Stimulated activated CD4-positive, alpha-beta T cell treated with anti-CD3 and anti-CD28 coated beads, Interleukin-12 subunit alpha, Interleukin-12 subunit beta, amount 100 ng/mL, for 4 hours (primary cell): ENCODE data around the gene TMEM18.

Experiments
- DNase-seq: peaks from one replicate; pipeline ENCODE4 v3.0.0-alpha.2; 2020

The TMEM18 gene

DNA sequence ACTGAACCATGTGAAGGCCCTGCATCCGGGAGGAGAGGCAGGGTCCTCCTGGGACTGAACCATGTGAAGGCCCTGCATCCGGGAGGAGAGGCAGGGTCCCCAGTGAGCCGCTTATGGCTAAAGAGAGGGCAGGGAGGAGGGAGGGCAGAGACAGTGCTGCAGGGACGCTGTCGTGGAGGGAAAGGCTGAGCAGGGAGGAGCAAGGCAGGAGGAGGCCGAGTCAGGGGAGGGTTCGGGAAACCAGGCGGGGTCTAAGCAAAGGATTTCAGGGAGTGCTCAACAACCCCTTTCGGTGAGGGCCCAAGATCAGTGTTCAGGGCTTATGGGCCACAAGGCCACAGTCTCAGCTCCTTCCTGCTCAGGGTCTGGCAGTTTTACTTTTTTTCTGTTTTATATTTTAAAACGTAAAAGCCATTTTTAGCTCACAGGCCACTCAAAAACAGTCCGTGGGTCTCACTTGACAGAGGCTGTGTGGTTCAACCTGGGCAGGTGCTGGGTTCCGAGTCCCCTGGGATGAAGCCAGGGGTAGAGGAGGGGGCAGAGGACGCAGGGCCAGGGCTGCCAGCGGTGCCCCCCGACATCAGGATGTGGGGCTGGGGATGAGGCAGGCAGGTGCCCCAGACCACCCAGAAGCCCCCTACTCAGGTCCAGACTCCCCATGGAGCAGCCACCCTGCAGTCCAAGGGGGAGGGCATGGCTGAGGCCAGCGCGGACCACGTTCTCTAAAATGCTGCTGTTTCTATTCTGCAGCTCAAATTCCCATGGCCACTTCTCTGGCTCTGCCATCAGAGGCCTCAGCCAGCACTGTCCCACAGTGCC, 5.2 kb downstream of the TMEM18 start:
- no peak for DNase-seq

DNA sequence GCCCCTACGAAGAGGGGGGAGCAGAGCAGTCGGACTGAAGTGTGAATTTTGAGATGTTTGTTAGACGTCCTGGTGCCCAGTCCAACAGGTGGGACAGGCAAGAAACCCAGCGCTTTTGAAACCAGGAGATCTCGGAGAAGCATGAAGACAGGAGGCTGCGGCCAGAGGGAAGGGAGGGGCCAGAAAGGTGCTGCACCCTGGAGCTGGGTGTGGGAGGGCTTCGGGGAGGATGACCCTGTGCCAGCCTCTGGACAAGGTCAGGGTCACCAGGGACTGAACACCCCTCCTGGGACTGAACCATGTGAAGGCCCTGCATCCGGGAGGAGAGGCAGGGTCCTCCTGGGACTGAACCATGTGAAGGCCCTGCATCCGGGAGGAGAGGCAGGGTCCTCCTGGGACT, 6.1 kb downstream of the TMEM18 start:
- DNase-seq: no peak

DNA sequence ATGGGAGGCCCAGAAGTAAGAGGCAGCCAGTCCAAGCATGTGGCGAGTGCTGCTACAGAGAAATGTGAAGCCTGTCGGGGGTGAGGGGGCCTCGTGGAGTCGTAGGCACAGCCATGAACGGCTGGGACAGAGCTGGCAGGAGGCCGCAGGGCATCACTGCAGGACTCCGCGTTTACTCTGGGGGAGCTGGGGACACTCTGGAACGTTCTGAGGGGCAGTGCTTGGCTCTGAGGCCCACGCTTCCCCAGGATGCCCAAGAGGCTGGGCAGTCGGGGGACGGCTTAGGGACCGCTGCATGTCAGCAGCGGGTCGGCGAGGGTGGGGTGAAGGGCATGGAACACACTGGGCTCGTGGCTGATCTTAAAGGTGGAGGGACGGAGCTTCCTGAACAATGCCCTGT, 6.6 kb downstream of the TMEM18 start:
- DNase-seq: no peak

DNA sequence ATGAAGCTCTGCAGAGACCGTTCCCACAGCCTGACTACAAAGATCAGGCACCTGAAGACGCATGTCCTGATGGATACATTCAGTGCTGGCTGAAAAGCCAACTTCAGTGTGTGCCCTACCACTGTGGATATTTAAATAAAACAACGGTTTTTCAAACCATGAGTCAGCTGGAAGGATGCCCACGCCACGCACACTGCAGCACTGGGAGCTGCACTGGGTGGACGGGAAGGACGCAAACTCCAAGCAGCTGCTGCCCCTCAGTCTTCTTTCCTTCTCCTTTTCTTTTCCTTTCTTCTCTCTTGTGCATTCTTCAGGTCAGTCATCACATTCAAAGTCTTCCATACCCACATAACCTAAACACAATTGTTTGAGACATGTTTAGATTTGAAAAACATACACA, 7.9 kb downstream of the TMEM18 start:
- DNase-seq: no peak

DNA sequence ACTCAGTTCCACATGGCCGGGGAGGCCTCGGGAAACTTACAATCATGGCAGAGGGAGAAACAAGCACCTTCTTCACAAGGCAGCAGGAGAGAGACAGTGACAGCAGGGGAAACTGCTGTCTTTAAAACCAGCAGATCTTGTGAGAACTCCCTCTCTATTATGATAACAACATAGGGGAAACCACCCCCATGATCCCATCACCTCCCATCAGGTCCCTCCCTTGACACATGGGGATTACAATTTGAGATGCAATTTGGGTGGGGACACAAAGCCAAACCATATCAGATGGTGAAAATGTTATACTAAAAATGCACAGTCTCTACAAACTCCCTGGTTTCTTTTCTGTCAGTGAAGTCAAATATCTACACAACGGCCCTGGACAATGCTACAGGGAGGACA, 9.2 kb downstream of the TMEM18 start:
- no peak for DNase-seq

DNA sequence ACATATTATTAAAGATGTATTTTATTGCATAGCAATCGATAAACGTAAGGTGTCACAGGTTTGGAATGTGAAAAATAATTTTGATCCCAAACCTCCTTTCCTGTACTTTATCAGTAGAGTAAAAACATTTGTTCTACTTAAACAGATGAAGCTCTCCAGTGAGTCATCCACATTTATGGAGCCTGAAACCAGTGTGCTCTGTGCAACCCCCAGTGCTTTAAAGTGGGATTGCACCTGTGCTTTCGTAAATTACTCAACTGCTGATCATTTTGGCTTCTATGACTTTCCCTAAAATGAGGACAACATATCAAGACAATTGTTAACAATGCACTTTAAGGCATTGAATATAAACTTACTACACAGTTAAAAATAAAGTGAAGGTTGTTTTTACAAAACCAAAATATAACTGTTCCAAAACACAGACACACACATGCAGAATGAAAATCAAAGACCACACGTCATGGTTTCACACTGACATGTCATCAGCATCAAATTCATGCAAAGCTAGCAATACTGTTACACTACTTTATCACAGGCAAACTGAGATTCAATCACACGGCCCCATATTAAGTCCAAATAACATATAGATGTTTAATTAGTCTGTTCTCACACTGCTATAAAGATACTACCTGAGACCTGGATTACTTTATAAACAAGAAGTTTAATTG, 9.7 kb downstream of the TMEM18 start:
- no peak for DNase-seq

DNA sequence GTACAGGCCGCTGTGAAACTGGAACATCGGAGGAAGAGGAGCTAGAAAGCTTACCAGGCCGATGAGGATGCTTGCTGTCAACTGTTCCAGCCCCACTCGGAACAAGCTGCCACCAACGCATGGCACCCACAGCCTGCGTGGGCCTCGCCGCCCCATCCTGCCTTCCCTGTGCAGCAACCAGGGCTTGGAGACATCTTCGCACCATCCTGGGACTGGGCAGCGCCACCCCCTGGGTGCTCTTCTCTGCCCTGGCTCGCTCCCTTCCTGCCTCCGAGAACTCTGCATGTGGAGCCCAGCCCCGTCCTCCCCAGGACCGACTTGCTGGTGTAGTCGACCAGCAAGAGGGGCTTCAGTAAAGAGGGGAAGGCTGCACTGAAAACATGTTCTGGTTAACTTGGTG, 10.8 kb downstream of the TMEM18 start:
- no peak for DNase-seq

DNA sequence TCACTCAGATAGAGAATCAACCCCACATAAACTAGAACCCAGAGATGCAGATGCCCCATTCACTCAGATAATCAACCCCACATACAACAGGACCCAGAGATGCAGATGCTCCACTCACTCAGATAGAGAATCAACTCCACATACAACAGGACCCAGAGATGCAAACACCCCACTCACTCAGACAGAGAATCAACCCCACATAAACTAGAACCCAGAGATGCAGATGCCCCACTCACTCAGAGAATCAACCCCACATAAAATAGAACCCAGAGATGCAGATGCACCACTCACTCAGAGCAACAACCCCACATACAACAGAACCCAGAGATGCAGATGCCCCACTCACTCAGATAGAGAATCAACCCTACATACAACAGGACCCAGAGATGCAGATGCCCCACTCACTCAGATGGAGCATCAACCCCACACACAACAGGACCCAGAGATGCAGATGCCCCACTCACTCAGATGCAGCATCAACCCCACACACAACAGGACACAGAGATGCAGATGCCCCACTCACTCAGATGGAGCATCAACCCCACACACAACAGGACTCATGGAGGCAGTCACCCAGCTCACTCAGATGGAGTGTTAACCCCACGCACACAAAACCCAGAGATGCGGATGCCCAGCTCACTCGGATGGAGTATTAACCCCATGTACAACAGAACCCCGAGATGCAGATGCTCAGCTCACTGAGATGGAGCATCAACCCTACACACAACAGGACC, 11.7 kb downstream of the TMEM18 start:
- no peak for DNase-seq

DNA sequence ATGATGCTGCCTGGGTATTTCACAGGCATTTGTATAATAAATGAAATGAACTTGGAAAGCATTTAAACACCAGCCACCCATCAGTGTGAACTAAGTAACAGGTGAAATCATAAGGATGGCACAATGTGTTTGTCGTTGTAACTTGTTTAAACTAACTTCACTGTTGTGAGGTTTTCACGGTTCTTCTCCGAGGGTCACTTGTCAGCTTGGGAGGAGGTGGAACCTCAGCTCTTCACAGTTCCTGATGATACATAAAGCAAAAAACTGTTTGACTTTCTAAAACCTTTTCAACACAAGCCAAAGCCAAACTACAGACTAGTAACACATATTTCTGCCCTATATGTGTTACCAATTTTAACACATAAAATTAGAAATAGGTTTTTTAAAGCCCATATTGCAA, 13.1 kb downstream of the TMEM18 start:
- DNase-seq: no peak

DNA sequence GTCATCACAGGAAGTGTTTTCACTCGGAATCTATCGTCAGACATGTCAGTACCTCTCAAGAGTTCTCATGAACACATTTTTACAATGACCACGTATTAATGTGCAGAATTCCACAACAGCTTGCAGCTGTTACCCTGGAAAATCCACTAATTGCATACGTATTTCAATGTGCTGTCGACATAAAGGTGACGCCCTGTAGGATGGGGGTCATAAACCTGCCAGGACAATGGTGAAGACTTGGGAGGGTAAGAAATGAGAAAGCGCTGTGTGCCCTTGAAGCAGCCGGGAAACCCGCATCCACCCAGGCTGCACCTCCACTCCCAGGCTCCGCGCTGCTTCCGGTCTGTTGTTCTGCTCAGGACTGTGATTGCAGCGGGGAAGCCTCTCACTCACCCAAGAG, 14.0 kb downstream of the TMEM18 start:
- DNase-seq: no peak

DNA sequence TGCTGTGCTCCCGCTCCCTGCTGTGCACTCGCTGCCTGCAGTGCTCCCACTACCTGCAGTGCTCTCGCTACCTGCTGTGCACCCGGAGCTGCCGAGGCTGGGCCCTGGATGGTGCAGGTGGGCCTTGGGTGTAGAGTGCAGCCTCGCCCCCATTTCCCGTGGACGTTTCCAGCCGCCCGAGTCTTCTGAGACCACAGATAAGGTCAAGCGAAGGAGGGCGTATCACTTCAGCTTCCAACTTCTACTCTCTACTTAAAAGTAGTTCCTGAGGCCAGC, 15.9 kb downstream of the TMEM18 start:
- DNase-seq: no peak

DNA sequence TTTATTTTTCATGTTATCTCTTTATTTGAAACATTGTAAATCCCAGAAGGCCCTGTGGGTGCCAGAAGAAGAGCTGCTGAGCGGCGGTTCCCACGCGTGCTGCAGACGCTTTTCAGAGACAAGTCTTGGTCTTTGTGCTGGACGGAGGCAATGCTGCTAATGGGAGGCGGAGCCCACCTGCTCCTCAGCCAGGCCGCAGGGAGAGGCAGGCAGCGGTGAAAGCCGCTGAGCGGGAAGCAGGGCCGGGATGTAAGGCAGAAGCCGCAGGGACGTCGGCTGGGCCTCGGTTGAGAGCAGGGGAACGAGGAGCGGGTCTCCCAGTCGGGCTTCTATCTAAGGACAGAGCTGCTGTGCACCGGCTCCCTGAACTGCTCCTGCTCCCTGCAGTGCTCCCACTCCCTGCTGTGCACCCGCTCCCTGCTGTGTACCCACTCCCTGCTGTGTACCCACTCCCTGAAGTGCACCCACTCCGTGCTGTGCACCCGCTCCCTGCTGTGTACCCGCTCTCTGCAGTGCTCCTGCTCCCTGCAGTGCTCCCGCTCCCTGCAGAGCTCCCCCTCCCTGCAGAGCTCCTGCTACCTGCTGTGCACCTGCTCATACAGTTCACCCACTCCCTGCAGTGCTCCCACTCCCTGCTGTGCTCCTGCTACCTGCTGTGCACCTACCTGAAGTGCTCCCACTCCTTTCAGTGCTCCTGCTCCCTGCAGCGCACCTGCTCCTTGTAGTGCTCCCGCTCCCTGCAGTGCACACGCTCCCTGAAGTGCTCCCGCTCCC, 16.4 kb downstream of the TMEM18 start:
- DNase-seq: no peak

DNA sequence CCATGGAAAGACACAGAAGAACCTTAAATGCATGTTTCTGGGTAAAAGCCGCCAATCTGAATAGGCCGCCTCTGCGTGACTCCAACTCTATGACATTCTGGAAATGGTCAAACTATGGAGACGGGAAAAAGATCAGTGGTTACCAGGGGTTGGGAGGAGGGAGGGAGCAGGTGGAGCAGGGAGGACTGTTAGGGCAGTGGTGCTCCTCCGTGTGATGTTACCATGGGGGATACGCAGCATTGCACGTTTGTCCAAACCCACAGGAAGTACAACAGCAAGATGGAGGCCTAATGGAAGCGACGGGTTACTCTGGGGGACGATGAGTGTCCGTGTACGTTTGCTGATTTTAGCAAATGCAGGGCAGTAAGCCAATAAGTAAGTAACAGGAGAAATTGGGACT, 17.2 kb downstream of the TMEM18 start:
- DNase-seq: no peak

DNA sequence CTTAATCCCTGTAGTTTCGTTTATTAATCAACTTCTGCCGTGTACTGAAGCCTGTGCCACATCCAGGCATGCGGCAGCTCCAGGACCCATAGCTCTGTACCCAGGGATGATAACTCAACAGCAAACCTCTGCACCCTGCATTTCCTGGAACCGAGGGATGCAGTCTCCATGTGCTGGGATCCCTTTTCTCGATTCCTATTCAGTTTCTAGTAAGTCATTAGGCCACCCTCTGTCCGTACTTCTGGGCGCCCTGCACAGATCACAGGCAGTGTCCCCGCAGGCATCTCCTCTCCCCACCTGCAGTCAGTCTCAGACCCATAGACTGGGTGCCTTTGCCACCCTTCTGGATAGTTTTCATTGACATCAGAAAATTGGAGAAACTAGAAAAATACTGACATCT, 18.8 kb downstream of the TMEM18 start:
- no peak for DNase-seq

DNA sequence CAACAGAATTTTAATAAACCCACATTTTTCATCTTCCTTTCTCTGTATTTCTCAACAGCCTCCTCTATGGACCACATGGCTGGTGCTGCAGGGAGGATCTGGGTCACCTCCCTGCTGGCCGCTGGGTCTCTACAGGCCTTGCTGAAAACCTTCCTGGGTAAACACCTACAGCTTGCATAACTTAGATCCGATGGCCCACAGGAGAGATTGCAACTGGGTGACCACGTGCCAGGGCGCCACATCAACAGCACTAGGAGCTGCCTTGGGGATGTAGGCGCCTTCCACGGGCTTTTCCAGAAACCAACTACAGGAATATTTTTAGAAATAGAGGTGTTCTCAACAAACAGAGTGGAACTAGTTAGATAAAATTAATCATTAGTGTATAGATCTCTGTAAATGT, 19.4 kb downstream of the TMEM18 start:
- no peak for DNase-seq

DNA sequence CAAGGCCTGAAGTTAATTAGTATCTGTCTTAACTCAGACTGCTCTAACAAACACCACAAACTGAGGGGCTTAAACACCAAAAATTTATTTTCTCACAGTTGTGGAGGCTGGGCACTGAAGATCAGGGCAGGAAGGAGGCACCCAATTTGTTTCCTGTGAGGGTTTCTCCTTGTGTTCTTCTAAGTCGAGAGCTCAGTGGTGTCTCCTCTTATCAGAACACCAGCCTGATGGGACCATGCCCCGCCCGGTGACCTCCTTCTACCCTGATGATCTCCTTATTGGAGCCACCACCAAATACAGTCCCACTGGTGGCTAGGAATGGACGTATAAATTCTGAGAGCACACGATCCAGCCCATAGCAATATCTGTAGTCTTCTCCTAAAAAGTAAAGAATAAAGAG, 20.5 kb downstream of the TMEM18 start:
- no peak for DNase-seq

DNA sequence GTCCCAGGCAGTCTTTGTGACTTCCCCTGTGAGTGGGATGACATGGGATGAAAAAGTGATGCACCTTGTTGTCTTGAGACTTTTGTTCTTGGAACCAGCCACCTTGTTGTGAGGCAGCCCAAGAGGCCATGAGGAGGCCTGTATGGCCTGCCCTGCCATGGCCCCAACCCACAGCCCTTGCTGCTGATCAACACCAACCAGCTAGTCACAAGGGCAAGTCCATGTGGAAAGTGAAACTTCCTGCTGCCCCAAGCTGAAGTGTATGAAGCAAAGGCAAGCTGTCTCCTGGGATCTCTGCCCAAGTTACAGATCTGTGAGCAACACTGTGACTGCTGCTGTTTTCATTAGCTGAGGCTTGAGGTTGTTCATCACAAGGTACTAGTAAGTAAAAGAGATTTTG, 21.6 kb downstream of the TMEM18 start:
- DNase-seq: no peak

DNA sequence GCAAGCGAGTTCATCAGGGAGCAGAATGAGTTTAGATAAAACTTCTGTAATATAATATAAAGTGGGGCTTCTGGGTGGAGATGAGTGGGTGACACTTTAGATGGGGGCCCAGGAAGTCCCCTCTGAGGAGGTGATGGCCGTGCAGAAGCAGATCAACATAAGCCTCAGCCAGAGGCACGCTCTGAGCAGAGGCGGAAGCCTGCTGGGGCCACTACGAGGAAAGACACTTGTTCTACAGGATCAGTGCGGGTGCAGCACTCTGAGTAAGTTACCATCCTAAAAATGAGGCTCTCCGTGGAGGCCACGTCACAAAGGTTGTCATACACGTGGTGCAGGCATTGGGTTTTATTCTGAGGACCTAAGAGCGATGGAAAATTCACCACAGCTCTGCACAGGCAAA, 22.3 kb downstream of the TMEM18 start:
- no peak for DNase-seq

DNA sequence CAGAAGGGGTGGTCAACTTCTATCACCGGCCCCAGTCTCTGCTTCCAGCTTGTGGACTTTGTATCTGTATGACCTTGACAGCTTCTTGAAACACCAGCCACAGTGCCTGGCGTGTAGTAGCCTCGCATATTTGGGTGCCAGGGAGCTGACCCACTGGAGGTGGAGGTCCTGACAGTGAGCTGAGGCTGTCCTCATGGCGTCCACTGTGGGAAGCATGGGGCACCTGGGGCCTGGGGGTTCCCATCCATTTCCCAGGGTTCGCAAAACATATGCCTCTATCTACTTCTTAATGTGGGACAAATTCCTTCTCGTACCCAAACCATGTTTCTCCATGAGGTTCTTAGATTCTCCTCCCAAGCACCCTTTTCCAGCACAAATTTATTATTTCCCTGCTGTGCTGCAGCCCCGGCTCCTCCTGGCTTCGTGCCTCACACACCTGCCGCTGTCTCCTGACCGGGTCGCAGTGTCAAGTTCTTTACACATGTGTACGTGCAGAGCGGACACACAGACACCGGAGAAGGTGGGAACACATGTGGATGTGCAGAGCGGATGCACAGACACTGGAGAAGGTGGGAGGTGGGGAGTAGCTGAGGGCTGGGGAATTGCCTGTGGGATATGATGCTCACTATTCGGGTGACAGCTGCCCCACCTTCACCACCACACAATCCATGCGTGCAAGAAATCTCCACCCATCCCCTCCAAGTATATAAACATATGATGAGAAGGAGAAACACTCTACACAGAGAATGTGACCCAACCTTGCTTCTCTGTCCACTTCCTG, 23.4 kb downstream of the TMEM18 start:
- DNase-seq: no peak

DNA sequence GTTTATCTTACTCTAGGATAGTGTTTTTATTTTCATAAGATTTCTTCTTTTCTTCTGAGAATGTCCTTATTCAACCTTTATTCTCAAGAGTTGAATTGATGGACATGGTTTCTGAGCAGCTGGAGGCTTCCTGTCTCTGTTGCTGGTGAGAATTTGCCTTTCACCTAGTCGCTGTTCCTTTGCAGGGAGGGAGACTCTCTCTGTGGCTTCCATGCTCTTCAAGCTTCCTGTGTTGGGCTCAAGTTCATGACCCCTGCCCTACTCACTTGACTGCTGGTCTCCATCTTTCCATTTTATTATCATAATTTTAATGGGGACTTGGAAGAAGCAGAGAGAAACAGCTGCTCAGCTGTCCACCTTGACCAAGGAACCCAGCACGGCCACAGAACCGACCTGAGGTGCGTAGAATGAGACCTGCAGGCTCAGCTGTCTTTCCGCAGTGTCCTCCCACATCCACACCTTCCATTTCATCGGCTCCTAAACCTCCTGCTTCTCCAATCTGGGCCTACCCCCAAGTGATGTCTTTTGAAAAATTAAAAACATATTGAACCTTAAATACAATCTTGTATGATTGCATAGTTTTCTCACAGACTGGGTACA, 24.2 kb downstream of the TMEM18 start:
- no peak for DNase-seq

DNA sequence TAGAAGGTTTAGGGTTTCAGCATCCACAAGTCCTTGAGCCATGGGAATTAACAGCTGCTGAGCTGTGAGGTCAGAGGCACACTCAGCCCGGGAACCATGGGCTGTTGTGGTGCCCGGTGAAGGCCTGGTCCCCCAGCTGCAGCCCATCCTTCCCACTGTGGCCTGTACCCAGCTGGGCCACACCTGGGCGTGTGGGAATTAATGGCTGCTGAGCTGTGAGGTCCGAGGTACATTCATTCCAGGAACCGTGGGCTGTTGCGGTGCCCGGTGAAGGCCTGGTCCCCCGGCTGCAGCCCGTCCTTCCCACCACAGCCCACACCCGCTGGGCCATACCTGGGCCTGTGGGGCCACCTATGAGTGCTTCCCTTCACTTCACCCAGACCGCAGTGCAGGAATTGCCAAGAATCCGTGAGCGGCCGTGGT, 25.2 kb downstream of the TMEM18 start:
- DNase-seq: no peak
